HepG2 (cell line): ENCODE results near the gene MTHFD1L. TPM values are rescaled to one million over a fixed set of nuclear protein-coding genes. Genes with fewer than 3 reads are reported as not detected.

Source experiments
- ARID3A ChIP-seq: IDR thresholded peaks from 2 replicates; pipeline ENCODE4 v1.6.1; 2012; ENCODE audit warnings: low read depth, low read length, improper control_type of control experiment
- FIP1L1 ChIP-seq: fragments of 200-400 bp; formaldehyde crosslinking; IDR thresholded peaks from 2 replicates; pipeline ENCODE4 v1.6.1; 2018; ENCODE audit warnings: low read depth, mild to moderate bottlenecking, low read length, moderate library complexity, borderline replicate concordance; ENCODE audit not compliant: insufficient read depth
- HIC2 ChIP-seq: sonication (generic); formaldehyde crosslinking; IDR thresholded peaks from 2 replicates; pipeline ENCODE4 v1.9.0; 2022; ENCODE audit warnings: low read depth, missing genetic modification reagents
- LCORL ChIP-seq, 2 experiments: fragments of 450-650 bp in 1 of 2; sonication (generic) in 1 of 2; formaldehyde crosslinking in 1 of 2; IDR thresholded peaks; 2 replicates each; pipeline versions ENCODE4 v1.5.0 to v1.6.1; 2017 to 2020; ENCODE audit warnings: antibody characterized with exemption in 1 of 2, missing genetic modification reagents in 1 of 2
- NPAS2 ChIP-seq: sonication (generic); formaldehyde crosslinking; IDR thresholded peaks from 2 replicates; pipeline ENCODE4 v1.8.0; 2022; ENCODE audit warnings: mild to moderate bottlenecking, missing genetic modification reagents, borderline replicate concordance
- PAX8 ChIP-seq: sonication (generic); formaldehyde crosslinking; IDR thresholded peaks from 2 replicates; pipeline ENCODE4 v1.8.0; 2022; ENCODE audit warnings: mild to moderate bottlenecking, missing genetic modification reagents, borderline replicate concordance
- RFX1 ChIP-seq: fragments of 450-650 bp; IDR thresholded peaks from 2 replicates; pipeline ENCODE4 v1.6.1; 2017
- SNRNP70 ChIP-seq: fragments of 200-400 bp; formaldehyde crosslinking; IDR thresholded peaks from 2 replicates; pipeline ENCODE4 v1.6.1; 2017; ENCODE audit warnings: mild to moderate bottlenecking, low read depth, low read length, moderate library complexity
- TBX3 ChIP-seq: fragments of 450-650 bp; IDR thresholded peaks from 2 replicates; pipeline ENCODE4 v1.6.1; 2017; ENCODE audit warnings: antibody characterized with exemption, mild to moderate bottlenecking, inconsistent platforms, borderline replicate concordance
- ZFY ChIP-seq: sonication (generic); formaldehyde crosslinking; IDR thresholded peaks from 2 replicates; pipeline ENCODE4 v1.4.0; 2020; ENCODE audit warnings: missing genetic modification reagents
- ZKSCAN8 ChIP-seq: IDR thresholded peaks from 2 replicates; pipeline ENCODE4 v1.6.1; 2016; ENCODE audit warnings: borderline replicate concordance, missing genetic modification reagents, missing compliant biosample characterization
- ZNF598 ChIP-seq: sonication (generic); formaldehyde crosslinking; IDR thresholded peaks from 2 replicates; pipeline ENCODE4 v1.5.1; 2020; ENCODE audit warnings: mild to moderate bottlenecking, missing genetic modification reagents, borderline replicate concordance
- ZNF7 ChIP-seq: IDR thresholded peaks from 2 replicates; pipeline ENCODE4 v1.6.1; 2016; ENCODE audit warnings: missing biosample characterization, missing genetic modification reagents
- ZNF720 ChIP-seq: sonication (generic); formaldehyde crosslinking; IDR thresholded peaks from 2 replicates; pipeline ENCODE4 v1.4.0; 2020; ENCODE audit warnings: missing genetic modification reagents
- ZNF747 ChIP-seq: sonication (generic); formaldehyde crosslinking; IDR thresholded peaks from 2 replicates; pipeline ENCODE4 v1.8.1; 2023; ENCODE audit warnings: missing genetic modification reagents, mild to moderate bottlenecking, borderline replicate concordance
- ZNF75D ChIP-seq: sonication (generic); formaldehyde crosslinking; IDR thresholded peaks from 2 replicates; pipeline ENCODE4 v1.8.1; 2023; ENCODE audit warnings: missing genetic modification reagents, mild to moderate bottlenecking, borderline replicate concordance
- ZNF788 ChIP-seq: sonication (generic); formaldehyde crosslinking; IDR thresholded peaks from 2 replicates; pipeline ENCODE4 v1.5.0; 2020; ENCODE audit warnings: mild to moderate bottlenecking, missing genetic modification reagents, borderline replicate concordance
- ZNF883 ChIP-seq: sonication (generic); formaldehyde crosslinking; IDR thresholded peaks from 2 replicates; pipeline ENCODE4 v1.5.1; 2020; ENCODE audit warnings: mild to moderate bottlenecking, missing genetic modification reagents; ENCODE audit errors: not compliant biosample characterization
- ZSCAN21 ChIP-seq: sonication (generic); formaldehyde crosslinking; IDR thresholded peaks from 2 replicates; pipeline ENCODE4 v1.8.0; 2022; ENCODE audit warnings: mild to moderate bottlenecking, missing genetic modification reagents, moderate library complexity, borderline replicate concordance
- polyA plus RNA-seq, 8 experiments: library from polyadenylated mRNA; depleted of rRNA in 3 of 8; stranded (reverse) in 7 of 8; unstranded in 1 of 8; fragments of >200 nt; fragmentation: Illumina TruSeq in 4 of 8; extraction: Trizol in 4 of 8; gene quantifications; 2 replicates each; pipeline versions ENCODE4 v1.2.1 to v1.2.3, GENCODE V29; 2011 to 2016; ENCODE audit warnings: low read depth in 4 of 8, missing spikeins in 1 of 8, mixed read lengths in 1 of 8; ENCODE audit not compliant: insufficient read depth in 1 of 8
- total RNA-seq, 5 experiments: library from RNA; depleted of rRNA; stranded (reverse); fragments of >200 nt; fragmentation: Illumina TruSeq; extraction: Trizol; gene quantifications; 2 replicates each; pipeline ENCODE4 v1.2.3, GENCODE V29; 2016; ENCODE audit warnings: low read depth in 1 of 5
- TF ChIP-seq, protein P1 (sequence below): sonication (generic); formaldehyde crosslinking; IDR thresholded peaks from 2 replicates; pipeline ENCODE4 v1.4.0; 2020; ENCODE audit warnings: missing genetic modification reagents
- TF ChIP-seq, protein P2 (sequence below): sonication (generic); formaldehyde crosslinking; IDR thresholded peaks from 2 replicates; pipeline ENCODE4 v1.5.0; 2020; ENCODE audit warnings: missing genetic modification reagents

Gene MTHFD1L
- total and polyA plus RNA-seq, 2 of the 13 experiments (the other 11 are each of a cell fraction or from before 2014, with no cell fraction given): 24.0 to 39.6 TPM

- TF ChIP-seq TBX3 (peak; percentile 51; the same call in 1 of the 2 replicates), ZKSCAN8 (0 out of 2 replicates have a peak, but pooled peaks have one; percentile 7), ARID3A (peak; percentile 13; the same call in 1 of the 2 replicates), PAX8 (CRISPR knock-in tag) (no peak), ZNF747 (CRISPR knock-in tag) (no peak), ZNF598 (CRISPR knock-in tag) (no peak), ZSCAN21 (CRISPR knock-in tag) (no peak), RFX1 (no peak), ZNF7 (CRISPR knock-in tag) (0 out of 2 replicates have a peak, but pooled peaks have one; percentile 23), ZNF75D (no peak), ZNF788 (CRISPR knock-in tag) (no peak), LCORL (IDR thresholded peaks at IDR 0.05) (no peak), LCORL (CRISPR knock-in tag; IDR thresholded peaks at IDR 0.05) (no peak), NPAS2 (CRISPR knock-in tag) (no peak), ZNF720 (CRISPR knock-in tag) (no peak), ZNF883 (CRISPR knock-in tag) (no peak), HIC2 (CRISPR knock-in tag) (no peak), FIP1L1 (no peak), SNRNP70 (no peak), ZFY (CRISPR knock-in tag) (no peak)
- TF ChIP-seq, protein P1, sequence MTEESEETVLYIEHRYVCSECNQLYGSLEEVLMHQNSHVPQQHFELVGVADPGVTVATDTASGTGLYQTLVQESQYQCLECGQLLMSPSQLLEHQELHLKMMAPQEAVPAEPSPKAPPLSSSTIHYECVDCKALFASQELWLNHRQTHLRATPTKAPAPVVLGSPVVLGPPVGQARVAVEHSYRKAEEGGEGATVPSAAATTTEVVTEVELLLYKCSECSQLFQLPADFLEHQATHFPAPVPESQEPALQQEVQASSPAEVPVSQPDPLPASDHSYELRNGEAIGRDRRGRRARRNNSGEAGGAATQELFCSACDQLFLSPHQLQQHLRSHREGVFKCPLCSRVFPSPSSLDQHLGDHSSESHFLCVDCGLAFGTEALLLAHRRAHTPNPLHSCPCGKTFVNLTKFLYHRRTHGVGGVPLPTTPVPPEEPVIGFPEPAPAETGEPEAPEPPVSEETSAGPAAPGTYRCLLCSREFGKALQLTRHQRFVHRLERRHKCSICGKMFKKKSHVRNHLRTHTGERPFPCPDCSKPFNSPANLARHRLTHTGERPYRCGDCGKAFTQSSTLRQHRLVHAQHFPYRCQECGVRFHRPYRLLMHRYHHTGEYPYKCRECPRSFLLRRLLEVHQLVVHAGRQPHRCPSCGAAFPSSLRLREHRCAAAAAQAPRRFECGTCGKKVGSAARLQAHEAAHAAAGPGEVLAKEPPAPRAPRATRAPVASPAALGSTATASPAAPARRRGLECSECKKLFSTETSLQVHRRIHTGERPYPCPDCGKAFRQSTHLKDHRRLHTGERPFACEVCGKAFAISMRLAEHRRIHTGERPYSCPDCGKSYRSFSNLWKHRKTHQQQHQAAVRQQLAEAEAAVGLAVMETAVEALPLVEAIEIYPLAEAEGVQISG (CRISPR knock-in tag): no peak
- TF ChIP-seq, protein P2, sequence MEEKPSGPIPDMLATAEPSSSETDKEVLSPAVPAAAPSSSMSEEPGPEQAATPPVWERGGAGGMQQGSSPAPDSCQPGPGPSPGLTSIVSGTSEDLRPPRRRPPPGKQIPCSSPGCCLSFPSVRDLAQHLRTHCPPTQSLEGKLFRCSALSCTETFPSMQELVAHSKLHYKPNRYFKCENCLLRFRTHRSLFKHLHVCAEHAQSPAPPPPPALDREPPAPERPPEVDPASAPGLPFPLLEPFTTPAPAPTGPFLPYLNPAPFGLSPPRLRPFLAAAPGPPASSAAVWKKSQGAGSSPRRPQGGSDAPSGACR (CRISPR knock-in tag): no peak
Measured at GRCh38 chr6:151012321-151013294, 147.1 kb downstream of the MTHFD1L start (continued).
